Left ventricle myocardium inferior (tissue), 1 donor: ENCODE results near the gene ATP2A3. TPM values are rescaled to one million over a fixed set of nuclear protein-coding genes. Genes with fewer than 3 reads are reported as not detected.

Source experiments
- DNase-seq: peaks from one replicate; pipeline ENCODE4 v3.0.0-alpha.2; 2020
- H3K27ac ChIP-seq: fragments of 200-600 bp; replicated peaks from 2 replicates; pipeline ENCODE4 v1.8.0; 2021
- H3K27me3 ChIP-seq: fragments of 200-600 bp; 2 replicates; pipeline ENCODE4 v1.8.0; 2021; ENCODE audit warnings: low read depth
- H3K36me3 ChIP-seq: fragments of 200-600 bp; 2 replicates; pipeline ENCODE4 v1.8.0; 2021
- H3K4me1 ChIP-seq: fragments of 200-600 bp; 2 replicates; pipeline ENCODE4 v1.8.0; 2021
- H3K4me3 ChIP-seq: fragments of 200-600 bp; 2 replicates; pipeline ENCODE4 v1.8.0; 2021; ENCODE audit warnings: mild to moderate bottlenecking, moderate library complexity
- H3K9me3 ChIP-seq: fragments of 200-600 bp; replicated peaks from 2 replicates; pipeline ENCODE4 v1.8.0; 2021
- CTCF ChIP-seq: fragments of 200-600 bp; IDR thresholded peaks from 2 replicates; pipeline ENCODE4 v1.8.0; 2021; ENCODE audit warnings: antibody characterized with exemption, mild to moderate bottlenecking, borderline replicate concordance
- intact Hi-C: fragments of 100-400 bp; cut with micrococcal nuclease; formaldehyde crosslinking; loops from one replicate; pipeline ENCODE4 v1.11.0; 2022
- total RNA-seq: library from RNA; stranded (reverse); fragmentation: NEBNext Ultra II Directional; extraction: Animal tissue kit (Norgen Biotek cat#: 25700); gene quantifications from one replicate; pipeline ENCODE4 v1.2.1, GENCODE V29; 2021
- donor health status: DM: no; HTN: yes; CAD: no; lungs with severe emphysema.

Gene ATP2A3
- total RNA-seq, 1 donor from 2014 or later = 8.6 TPM

GRCh38 chr17:3918372-3919122 lies 45.7 kb downstream of the ATP2A3 start:
- Histone ChIP-seq H3K36me3 (no peaks in the 10 kb centered on the region), H3K4me1 (peaks cover 36% of the 10 kb centered on the region), H3K9me3 (no peaks in the 10 kb centered on the region), H3K4me3 (no peak overlapping the region), H3K27ac (peak overlapping the region; percentile 72), H3K27me3 (no peaks in the 10 kb centered on the region)
- intact Hi-C loops = no loop called here
- no peak for DNase-seq
- no peak for TF ChIP-seq CTCF

GRCh38 chr17:3917391-3917931 lies 46.8 kb downstream of the ATP2A3 start:
- H3K4me1 ChIP-seq = peaks cover 38% of the 10 kb centered on the region
- no peaks in the 10 kb centered on the region for H3K36me3 ChIP-seq
- intact Hi-C loops = no loop called here
- TF ChIP-seq CTCF = no peak
- DNase-seq = peak; percentile 70
- no peaks in the 10 kb centered on the region for H3K9me3 ChIP-seq
- no peaks in the 10 kb centered on the region for H3K27me3 ChIP-seq
- peak overlapping the region; percentile 46 for H3K27ac ChIP-seq
- H3K4me3 ChIP-seq = no peak overlapping the region

GRCh38 chr17:3916825-3917224 lies 47.4 kb downstream of the ATP2A3 start:
- peaks cover 38% of the 10 kb centered on the region for H3K4me1 ChIP-seq
- DNase-seq = no peak

GRCh38 chr17:3915995-3916696 lies 48.1 kb downstream of the ATP2A3 start, which contains the start of gene P2RX1:
Gene P2RX1 (minus strand): TSS chr17:3916465. CDS start chr17:3916225, 240 bp downstream.
- DNase-seq = no peak
- no peak for TF ChIP-seq CTCF
- intact Hi-C loops = no loop called here
- H3K36me3 ChIP-seq = no peaks in the 10 kb centered on the region
- peaks cover 38% of the 10 kb centered on the region for H3K4me1 ChIP-seq
- H3K9me3 ChIP-seq = no peaks in the 10 kb centered on the region
- H3K4me3 ChIP-seq = no peak within 1 kb of the TSS
- peak within 1 kb of the TSS; percentile 46 for H3K27ac ChIP-seq
- no peaks in the 10 kb centered on the region for H3K27me3 ChIP-seq

More at GRCh38 chr17:3916825-3917224, 47.4 kb downstream of the ATP2A3 start:
- intact Hi-C loops = no loop called here
- H3K27ac ChIP-seq = no peak overlapping the region
- no peaks in the 10 kb centered on the region for H3K27me3 ChIP-seq
- TF ChIP-seq CTCF = no peak
- H3K36me3 ChIP-seq = no peaks in the 10 kb centered on the region
- H3K4me3 ChIP-seq = no peak overlapping the region
- H3K9me3 ChIP-seq = no peaks in the 10 kb centered on the region

GRCh38 chr17:3915581-3915994 lies 48.6 kb downstream of the ATP2A3 start:
- H3K27ac ChIP-seq = no peak overlapping the region
- no peaks in the 10 kb centered on the region for H3K9me3 ChIP-seq
- H3K4me3 ChIP-seq = no peak overlapping the region
- intact Hi-C loops = no loop called here
- peaks cover 38% of the 10 kb centered on the region for H3K4me1 ChIP-seq
- no peaks in the 10 kb centered on the region for H3K36me3 ChIP-seq
- no peak for DNase-seq
- no peaks in the 10 kb centered on the region for H3K27me3 ChIP-seq
- TF ChIP-seq CTCF = no peak
